ENCODE data around the gene NUP214. TPM values are rescaled to one million over a fixed set of nuclear protein-coding genes. Genes with fewer than 3 reads are reported as not detected.

Gene NUP214
- total RNA-seq, 1 donor from 2014 or later, result 30.5 TPM

- no peak for DNase-seq (ENCODE audit: low read depth)
- no peak for TF ChIP-seq CTCF (IDR thresholded peaks at IDR 0.05; ENCODE audit: insufficient read depth, low read length, poor library complexity, severe bottlenecking)
- Histone ChIP-seq H3K27me3 (ENCODE audit: control insufficient read depth, insufficient read depth, low read length) (peaks cover 11% of the 10 kb centered on the region), H3K36me3 (ENCODE audit: control insufficient read depth, insufficient read depth, low read length) (no peaks in the 10 kb centered on the region), H3K4me3 (ENCODE audit: low read depth, low read length) (peak overlapping the region; percentile 66)
Measured at GRCh38 chr9:131095666-131096268, 29.6 kb upstream of the NUP214 start.

DNA sequence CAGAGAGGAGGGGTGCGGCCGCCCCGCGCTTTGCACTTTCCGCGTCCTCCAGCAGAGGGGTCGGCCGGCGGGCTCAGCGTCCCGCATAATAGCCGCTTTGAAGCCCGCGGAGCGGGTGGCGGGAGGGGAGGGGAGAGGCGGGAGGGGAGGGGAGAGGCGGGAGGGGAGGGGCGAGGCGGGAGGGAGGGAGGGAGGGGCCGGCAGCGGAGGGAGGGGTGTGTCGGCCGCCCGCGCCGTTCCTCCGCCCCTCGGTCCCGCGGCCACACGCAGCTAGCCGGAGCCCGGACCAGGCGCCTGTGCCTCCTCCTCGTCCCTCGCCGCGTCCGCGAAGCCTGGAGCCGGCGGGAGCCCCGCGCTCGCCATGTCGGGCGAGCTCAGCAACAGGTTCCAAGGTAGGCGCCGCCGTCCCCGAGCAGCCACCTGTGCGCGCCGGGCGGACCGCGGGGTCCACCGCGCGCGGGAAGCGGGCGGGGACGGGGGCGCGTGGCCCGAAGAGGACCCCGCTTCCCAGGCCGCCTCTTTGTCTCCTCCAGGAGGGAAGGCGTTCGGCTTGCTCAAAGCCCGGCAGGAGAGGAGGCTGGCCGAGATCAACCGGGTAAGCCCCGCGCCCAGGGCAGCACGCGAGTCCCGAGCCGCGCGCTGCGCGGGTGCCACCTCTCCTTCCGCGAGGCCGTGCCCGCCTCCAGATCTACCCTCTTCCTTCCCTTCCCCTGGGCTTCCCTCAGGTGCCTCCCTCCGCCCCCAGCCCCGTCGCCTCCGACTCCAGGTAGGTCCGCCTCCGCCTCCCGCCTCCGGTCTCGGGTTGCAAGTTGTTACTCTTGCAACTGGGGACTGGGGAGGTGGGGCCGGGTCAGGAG, 28.9 kb upstream of the NUP214 start, which contains the start of gene AIF1L:
Gene AIF1L, plus strand, starts transcription at position 263 of the 857 bp plus-strand sequence. Its CDS starts 99 bp downstream, at position 362.
- peak; percentile 36 for TF ChIP-seq CTCF (IDR thresholded peaks at IDR 0.05; ENCODE audit: insufficient read depth, low read length, poor library complexity, severe bottlenecking)
- no peak for DNase-seq (ENCODE audit: low read depth)
- Histone ChIP-seq H3K36me3 (ENCODE audit: control insufficient read depth, insufficient read depth, low read length) (no peaks in the 10 kb centered on the region), H3K4me3 (ENCODE audit: low read depth, low read length) (peak within 1 kb of the TSS; percentile 66), H3K27me3 (ENCODE audit: control insufficient read depth, insufficient read depth, low read length) (peaks cover 11% of the 10 kb centered on the region)

DNA sequence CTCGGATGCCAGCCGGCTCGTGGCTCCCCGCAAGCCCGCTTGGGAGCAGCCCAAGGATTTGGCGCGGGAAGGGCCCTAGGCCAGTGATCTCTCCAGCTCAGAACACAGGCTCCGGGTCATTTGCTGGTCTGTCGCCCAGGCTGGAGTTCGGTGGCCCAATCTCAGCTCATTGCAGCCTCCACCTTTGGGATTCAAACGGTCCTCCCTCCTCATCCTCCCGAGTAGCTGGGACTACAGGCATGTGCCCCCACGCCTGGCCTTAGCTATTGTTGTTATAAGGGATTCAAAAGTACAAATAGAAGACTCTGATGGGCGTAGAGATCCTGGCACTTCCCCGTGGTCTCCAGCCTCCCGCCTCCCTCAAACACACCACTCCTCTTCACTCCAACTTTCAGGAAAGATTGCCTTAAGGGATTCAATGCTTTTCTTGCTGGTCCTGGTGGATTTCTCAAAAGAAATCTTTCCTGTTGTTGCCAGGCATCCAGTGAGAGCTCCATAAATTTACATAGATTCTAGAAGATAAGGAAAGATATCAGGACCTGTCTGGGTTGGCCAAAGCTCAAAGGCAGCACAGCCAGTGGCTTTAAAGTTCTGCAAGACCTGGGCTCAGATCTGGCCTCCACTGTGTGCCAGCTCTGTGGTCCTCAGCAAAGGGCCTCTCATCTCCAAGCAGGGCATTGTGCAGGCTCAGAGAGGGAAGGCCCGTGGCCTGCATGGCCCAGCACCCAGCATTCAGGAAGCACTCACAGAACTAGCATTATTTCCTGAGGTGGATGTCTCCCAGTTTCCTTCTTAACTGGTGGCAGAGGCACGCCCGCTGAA, 28.0 kb upstream of the NUP214 start:
- Histone ChIP-seq H3K27me3 (ENCODE audit: control insufficient read depth, insufficient read depth, low read length) (peaks cover 11% of the 10 kb centered on the region), H3K36me3 (ENCODE audit: control insufficient read depth, insufficient read depth, low read length) (no peaks in the 10 kb centered on the region), H3K4me3 (ENCODE audit: low read depth, low read length) (peak overlapping the region; percentile 66)
- TF ChIP-seq CTCF (IDR thresholded peaks at IDR 0.05; ENCODE audit: insufficient read depth, low read length, poor library complexity, severe bottlenecking), result no peak
- DNase-seq (ENCODE audit: low read depth), result no peak

DNA sequence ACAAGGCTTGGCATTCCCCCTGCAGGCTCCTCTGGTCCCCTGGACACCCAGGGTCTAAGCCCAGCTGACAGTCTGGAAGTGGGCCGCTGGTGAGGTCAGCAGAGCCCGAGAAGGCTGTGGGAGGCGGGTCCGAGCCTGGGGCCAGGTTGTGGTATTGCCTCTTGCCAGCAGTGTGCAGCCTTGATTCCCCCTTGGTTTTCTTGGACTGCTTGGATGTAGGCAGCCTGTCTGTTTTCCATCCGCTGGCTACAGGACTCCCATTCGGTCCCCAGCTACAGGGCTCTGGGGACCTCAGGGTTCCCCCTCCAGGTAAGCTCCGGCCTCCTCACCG, 27.5 kb upstream of the NUP214 start:
- H3K27me3 ChIP-seq (ENCODE audit: control insufficient read depth, insufficient read depth, low read length), result peaks cover 11% of the 10 kb centered on the region
- H3K4me3 ChIP-seq (ENCODE audit: low read depth, low read length), result no peak overlapping the region
- no peak for DNase-seq (ENCODE audit: low read depth)
- TF ChIP-seq CTCF (IDR thresholded peaks at IDR 0.05; ENCODE audit: insufficient read depth, low read length, poor library complexity, severe bottlenecking), result no peak
- H3K36me3 ChIP-seq (ENCODE audit: control insufficient read depth, insufficient read depth, low read length), result no peaks in the 10 kb centered on the region

DNA sequence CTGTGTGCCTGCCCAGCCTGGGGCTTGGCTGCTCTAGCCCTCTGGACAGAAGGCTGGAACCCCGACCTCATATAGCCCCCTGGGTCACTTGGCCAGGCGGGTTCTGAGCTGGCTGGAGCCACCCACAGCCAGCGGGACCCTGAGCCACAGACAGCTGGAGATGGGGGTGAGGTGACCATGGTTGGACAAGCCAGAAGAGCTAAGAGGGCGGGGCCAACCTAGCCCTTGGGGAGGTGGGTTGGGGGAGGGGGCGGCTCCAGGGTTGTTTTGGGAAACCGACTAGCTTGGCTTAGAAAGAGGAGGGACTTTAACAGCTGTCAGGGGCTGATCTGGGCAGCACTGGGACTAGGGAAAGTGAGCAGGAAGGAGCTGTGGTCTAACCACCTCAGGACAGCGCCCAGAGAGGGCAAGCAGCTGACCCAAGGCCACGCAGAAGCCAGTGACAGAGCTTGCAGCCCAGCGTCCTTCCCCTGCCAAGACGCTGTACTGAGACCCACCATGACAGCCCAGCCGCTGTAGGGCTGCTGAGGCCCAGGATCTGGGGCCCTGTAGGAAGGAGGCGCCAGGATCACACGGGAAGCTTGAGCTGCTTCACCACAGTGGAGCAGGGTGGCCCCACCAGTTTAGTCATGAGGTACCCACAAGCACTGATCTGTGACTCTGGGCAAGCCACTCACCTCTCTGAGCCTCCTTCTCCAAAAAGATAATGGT, 26.8 kb upstream of the NUP214 start:
- Histone ChIP-seq H3K36me3 (ENCODE audit: control insufficient read depth, insufficient read depth, low read length) (no peaks in the 10 kb centered on the region), H3K4me3 (ENCODE audit: low read depth, low read length) (no peak overlapping the region), H3K27me3 (ENCODE audit: control insufficient read depth, insufficient read depth, low read length) (peaks cover 8% of the 10 kb centered on the region)
- no peak for TF ChIP-seq CTCF (IDR thresholded peaks at IDR 0.05; ENCODE audit: insufficient read depth, low read length, poor library complexity, severe bottlenecking)
- DNase-seq (ENCODE audit: low read depth), result no peak

Measured in kidney epithelial cell (primary cell).